GM18867 (cell line): ENCODE results near the gene DNAJB12.
"Not testable (repeated sequence)": the region's sequence is repeated elsewhere in the genome, so short reads cannot be mapped to it uniquely, and the experiment has no call there.

Experiments
- ATAC-seq: cut with Tn5 transposase; IDR thresholded peaks from one replicate; pipeline ENCODE4 v1.9.1; 2021; ENCODE audit warnings: mild to moderate bottlenecking, moderate library complexity; ENCODE audit not compliant: unreplicated experiment

The DNAJB12 gene

DNA sequence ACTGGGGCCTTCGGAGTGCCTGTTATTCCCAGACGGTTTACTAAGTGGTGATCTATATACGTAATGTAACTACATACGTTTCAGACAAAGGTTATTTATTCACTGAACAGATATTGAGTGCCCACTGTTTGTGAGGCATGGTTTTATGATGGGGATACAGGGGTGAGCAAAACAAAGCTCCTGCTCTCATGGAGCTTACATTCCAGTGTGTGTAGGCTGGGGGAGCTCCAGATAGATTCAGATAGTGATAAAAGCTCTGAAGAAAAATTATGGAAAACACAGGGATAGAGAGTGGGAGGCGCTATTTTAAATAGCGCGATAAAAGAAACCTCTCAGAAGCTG lies 466 bp upstream of the DNAJB12 start:
- ATAC-seq = no peak

DNA sequence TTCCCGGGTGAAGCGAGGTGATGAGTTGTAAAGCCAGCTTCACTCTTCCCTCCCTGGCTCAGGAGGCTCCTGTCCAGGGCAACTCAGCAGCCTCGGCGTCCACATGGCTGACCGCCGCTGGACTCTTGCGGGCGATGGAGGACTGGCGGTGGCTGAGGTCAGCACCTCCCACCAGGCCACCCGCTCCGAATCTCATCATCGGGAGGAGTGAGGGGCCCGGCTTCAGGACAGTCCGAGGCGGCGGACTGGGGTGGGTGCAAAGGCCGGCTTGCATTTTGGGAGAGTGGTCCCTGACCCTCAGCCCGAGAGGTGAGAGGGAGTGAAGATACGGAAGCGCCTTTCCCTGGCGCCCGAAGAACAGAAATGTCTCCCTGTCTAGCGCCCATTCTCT lies 759 bp downstream of the DNAJB12 start:
- peak; percentile 9 for ATAC-seq

DNA sequence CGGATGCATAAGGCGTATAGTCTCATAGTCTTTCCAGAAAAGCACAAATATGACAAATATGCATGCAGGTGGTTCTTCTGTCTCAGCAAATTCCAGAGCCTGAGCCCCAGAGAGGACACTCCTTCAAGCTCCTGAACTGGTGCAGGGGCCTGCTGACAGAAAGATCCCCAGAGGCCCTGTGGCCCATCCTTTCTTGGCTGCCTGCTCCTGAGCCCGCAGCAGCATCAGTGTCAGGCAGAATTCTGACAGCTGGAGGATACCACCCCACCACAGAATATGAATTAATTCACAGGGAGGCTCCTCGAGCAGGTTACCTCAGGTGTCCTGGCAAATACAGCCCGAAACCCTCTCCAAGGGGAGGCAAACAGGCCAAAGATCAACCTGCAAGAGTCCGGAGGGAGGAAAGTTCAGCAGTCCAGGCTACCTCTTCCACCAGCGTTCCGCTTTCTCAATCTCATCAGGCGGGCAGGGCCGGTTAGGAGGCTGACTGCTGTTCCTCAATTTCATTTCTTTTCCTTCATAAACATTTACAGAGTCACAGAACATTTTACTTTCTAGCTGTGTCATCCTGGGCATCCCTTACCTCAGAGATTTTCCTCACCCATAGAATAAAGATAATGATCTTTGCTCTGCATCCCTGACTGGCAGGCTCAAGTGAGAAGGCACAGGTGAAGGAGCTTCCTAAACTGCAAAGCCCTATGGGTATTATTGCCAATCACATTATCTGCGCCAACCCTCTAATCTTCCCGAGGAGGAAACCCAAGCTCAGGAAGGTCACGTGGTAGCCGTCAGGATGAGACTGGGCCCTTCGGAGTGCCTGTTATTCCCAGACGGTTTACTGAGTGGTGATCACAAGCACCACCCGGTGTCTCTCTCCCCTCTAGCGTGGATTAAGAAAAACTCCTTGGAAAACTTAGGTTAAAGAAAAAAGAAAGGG lies 1.4 kb downstream of the DNAJB12 start:
- no peak for ATAC-seq

DNA sequence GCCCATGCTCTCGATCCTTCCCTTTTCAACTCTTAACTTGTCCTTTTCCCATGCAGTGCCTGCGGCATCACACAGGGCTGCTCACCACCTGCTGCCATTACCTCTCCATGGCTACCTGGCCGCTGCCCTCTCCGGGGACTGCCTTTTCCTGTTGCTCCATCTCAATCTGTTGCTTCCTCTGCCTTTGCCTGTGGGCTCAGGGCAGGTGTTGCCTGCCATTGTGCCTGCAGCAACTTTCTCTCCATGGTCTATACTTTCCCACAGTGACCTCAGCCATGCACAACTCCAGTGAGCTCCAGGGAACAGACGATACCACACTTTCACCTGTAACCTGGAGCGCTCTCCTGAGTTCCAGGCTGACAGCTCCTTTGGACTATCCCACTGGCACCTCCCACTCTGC lies 3.2 kb downstream of the DNAJB12 start:
- ATAC-seq = no peak

DNA sequence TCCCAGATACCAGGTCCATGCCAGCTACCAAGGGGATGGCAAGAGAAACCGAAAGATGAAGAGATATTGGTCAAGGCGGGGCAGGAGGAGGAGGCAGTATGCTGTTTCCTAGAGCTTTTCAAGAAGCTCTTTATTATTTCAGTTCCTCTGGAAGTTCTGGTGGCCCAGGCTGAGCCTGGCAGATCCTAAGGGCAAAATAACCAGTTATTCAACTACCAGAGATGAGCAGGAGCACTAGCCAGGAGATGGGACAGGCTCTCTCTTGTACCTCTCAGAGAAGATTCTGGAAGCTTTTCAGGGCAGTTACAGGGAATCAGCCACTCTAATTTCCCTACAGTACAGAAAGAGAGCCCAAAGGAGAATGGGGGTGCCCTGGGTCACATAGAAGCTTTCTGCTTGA lies 5.3 kb downstream of the DNAJB12 start:
- ATAC-seq = no peak

DNA sequence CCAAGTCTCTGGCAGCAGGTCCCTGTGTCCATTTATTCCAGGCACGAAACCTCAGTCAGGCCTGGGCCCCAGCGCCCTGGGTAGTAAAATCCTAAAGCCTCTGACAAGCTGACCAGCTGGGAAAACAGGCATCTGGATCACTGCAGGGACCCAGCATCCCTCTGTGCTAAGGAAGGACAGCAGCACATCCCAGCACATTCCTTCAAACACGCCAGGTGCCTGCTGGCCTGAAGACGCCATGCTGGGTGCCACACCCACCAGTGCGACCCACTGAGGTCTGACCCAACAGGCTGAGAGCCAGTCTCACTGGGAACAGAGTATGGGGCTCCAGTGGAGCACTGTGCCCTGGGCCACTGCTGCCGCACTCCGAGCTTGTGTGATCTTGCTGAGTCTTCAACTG lies 6.4 kb downstream of the DNAJB12 start:
- no peak for ATAC-seq

DNA sequence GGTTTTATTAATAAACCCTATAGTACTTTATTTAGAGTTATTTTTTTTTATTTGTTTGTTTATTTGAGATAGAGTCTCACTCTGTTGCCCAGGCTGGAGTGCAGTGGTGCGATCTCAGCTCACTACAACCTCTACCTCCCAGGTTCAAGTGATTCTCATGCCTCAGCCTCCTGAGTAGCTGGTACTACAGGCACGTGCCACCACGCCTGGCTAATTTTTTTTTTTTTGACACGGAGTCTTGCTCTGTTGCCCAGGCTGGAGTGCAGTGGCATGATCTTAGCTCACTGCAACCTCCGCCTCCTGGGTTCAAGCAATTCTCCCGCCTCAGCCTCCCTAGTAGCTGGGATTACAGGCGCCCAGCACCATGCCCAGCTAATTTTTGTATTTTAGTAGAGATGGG lies 8.6 kb downstream of the DNAJB12 start:
- ATAC-seq = not testable (repeated sequence)

DNA sequence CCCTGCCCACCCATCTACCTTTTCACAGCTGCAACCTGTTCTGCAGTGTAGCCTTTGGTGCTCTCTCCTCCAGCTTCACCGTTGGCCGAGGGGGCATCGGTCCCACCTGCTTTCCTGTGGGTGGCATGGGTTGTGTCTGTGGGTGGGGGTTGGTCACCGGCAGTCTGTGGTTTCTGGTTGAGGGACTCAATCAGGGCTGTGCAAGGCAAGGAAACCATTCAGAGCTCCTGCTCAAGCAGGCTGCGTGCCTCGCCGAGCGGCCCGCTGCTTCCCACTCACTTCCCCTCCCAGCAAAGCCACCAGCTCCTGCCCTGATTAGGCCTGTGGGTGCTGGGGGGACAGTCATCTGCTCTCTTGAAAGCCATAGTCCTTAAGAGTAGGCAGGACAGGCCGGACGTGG lies 9.8 kb downstream of the DNAJB12 start:
- no peak for ATAC-seq

DNA sequence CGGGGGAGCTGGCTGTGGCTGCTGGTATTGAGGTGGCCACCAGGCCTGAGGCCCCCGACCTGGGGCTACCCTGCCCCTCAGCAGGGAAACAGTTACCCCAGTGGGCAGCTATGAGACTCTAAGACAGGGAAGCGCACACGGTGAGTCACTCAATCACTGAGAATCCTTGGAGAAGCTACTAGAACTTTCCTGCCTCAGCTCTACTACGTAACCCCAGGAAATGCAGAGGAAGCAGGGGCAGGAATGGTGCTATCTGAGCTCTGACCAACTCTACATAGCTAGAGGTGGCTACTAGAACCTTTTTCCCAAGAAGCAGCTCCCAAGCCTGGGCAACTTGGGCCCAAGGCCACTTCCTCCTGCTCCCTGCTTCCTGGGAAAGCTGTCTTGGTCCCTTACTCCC lies 11.8 kb downstream of the DNAJB12 start:
- no peak for ATAC-seq

DNA sequence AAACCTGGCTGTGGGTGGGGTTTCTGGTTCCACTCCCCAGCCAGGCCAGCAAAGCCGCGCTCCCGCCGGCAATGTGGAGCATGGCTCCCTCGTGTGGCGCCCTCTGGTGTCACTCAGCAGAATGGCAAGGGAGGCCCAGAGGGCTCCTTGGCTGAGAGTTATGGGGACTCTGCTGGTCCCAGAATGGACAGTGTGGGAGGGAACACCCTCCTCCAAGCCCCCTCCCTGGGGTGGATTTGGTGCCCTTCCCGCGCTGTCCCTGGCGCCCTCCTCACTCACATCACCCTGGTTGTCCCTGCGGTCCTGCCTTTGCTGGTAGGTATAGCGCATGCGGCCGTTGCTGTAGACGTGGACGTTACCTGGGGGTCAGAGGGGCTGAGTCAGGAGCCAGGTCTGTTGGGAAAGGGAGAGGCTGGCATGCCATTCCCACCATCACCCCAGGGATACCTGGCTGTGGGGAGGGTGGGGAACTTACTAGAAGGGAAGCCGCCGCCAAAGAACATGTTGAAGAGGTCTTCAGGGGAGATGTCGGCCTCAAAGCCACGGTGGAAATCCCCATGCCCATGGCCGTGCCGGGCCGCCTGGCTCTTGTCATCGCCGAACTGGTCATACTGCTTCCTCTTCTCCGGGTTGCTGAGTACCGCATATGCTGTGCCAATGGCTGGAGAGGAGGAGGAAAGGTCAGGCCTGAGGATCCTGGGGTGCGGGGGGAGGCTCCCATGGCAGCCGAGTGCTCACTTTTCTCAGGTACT lies 14.0 kb downstream of the DNAJB12 start:
- ATAC-seq = no peak

DNA sequence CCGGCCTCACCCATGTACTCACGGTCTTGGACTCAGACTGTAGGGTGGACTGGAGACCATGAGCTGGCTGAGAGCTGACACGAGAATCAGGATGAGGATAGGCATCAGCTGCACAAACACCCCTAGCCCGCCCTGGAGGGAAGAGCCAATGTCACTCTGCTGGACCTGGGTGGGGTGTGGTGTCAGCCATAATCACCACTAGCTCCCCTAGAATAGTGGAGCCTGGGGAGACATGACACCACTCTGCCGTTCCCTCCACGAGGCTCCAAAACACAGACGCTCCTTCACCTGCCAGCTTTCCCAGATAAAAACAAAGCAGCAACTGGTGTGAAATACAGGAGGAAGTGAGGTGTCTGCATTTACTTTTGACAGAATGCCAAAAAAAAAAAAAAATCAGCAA lies 16.5 kb downstream of the DNAJB12 start:
- no peak for ATAC-seq

DNA sequence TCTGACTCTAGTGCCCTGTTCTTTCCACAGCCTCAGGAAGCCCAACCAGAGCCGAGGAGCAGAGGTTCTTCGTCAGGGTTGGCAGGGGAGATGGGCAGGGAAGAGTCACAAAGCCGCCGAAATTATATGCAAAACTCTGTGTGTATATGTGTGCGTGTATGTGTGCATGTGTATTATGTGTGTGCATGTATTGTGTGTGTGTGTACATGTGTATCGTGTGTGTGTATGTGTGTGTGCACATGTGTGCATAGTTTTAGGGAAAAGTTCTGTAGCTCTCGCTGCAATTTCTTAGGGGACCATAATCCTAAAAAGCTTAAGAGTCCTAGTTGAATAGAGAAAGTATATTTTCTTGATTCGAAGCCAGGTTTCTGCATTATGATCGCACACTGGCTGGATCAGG lies 17.0 kb downstream of the DNAJB12 start:
- no peak for ATAC-seq

DNA sequence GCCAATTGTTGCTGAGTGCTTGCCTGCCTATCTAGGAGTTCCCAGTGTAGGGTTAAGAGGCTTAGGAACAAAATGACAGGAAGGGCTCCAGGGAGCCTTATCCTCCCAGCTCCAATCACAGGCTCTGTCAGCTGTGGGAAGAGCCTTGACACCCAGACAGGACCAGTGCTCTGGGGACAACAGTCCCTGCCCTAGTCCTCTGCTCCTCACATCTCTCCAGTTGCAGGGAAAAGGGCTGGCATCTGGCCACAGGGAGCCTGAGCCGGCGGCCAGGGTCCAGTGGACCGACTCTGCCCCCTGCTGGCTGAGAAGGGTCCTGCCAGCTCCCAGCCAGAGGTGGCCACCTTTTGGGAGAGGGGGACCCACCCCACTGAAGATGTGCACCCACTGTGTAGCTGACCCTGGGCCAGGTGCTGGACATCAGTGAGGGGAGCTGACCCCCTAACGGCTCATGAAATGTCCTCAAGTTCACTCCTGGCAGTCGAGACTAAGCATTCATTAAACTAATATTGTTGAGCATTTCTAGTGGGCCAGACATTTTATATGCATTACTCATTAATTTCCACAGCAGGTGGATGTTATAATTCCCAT lies 17.6 kb downstream of the DNAJB12 start:
- ATAC-seq = no peak

DNA sequence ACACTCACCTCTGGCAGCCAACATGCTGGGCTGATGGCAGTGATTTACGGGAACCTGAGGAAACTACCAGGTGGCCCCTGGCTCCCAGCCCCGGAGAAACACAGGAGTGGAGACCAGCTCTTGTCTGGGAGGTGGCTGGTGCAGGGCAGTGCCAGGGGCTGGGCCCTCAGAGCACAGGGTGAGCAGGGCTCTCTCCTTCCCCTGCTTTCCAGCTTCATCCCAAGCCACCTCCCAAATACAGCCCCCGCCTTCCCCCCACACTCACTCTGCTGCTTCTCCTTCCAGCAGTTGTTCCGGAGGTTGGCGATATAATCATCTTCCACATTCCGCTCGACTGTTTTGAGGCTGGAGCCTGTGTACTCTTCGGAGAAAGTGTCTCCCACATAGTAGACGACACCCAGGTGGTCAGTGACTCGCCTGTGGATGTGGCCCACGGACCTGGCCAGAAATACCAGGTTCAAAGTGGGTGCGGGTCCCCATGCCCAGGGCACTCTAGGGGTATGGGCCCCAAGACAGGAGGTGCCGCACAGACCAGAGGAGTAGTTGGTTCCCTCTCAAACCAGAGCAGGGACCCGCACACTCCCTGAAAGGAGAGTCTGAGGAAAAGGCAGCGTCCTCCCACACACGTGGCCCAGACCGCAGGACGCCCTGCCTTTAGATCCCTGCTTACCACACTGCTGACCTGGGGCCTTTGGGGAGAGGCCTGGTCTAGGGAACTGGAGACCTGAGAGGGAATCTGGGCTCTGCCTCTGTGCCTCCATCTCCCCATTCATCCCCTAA lies 18.3 kb downstream of the DNAJB12 start:
- ATAC-seq = no peak

DNA sequence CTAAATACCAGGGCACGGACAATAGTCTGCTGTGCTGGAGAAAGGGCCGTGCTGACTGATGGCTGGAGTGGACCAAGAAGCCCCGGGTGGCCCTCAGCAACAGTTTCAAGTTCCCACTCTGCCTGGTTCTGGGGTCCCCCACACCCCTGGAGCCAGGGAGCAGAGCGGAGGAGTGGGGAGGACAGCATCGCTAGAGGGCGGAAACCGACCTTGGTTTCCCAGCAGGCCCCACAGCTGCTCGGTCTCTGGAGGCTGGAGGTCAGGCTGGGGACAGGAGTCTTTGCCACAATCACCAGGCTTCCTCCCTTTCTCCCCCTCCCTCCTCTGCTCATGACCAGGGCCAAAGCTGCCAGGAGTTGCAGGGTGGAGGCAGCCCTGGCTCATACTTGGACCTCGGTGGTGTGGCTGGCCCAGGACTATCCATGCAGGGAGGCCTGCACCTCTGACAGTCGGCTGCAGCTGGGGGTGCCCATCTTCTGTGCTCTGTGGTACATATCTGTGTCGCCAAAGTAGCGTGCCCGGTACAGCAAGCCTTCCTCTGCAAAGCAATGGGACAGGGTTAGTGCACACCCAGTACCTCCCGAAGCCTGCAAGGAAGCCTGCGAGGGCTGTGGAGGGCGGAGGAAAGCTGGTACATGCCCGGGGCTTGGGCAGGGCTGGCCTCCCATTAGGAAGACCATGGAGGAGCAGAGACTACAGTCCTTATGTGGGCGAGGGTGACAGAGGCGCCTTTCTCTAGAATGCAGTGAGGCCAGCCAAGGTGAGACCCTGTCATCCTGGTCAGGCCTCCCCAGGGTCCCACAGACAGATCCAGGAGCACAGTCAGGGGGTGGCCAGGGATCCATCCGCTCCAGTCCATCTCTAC lies 19.1 kb downstream of the DNAJB12 start:
- ATAC-seq = peak; percentile 25

DNA sequence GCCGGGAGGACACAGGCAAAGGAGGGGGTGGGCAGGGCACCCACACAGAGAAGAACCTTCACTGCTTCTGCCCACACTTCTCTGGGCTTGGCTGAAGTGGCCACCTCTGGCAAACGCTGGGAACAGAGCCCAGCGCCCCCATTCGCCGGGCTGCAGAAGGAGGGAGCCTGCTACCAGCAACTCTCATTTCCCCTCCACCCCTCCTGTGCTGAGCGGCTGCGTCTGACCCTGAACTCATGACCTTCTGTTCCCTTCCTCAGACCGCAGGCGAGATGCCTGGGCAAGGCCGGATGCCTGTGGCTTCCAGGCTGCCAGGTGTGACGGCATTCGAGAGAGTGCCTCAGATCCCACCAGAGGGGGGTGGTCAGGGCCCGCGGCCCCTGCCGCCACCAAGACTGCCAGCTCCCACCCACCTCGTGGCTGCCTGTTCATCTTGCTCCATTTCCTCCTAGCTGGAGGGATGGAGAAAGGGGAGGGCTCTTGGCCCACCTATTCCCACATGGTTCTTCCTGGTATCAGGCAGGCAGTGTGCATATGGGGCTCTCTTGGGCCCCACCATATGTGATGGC lies 19.8 kb downstream of the DNAJB12 start:
- peak; percentile 57 for ATAC-seq

DNA sequence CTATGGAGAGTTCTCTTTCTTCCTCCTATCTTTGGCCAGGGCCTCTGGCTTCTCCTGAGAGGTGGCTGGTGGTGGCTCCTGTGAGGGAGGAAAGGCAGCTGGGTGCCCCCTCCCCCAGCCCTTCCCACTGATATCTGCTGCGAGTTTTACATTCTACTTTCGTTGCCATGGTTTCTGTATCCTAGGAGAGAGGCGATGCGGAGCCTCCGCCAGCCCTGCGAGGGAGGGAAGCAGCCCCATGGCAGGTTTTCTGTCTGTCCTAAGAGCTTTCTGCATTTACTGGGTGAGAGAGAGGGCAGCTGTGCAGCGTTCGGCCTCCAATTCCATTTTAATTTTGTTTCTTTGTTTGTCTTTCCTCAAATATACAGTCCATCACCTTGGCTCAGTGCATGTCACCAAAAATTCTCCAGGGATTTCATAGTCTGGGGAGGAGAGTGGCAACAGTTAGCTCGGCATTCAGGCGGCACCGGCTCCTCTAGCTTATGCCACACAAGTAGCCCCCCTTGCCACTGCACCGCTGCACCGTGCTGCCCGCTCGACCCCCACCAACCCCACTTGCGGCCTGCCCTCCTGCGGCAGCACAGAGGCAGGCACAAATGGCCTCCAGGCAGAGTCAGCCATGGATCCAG lies 20.4 kb downstream of the DNAJB12 start:
- no peak for ATAC-seq

DNA sequence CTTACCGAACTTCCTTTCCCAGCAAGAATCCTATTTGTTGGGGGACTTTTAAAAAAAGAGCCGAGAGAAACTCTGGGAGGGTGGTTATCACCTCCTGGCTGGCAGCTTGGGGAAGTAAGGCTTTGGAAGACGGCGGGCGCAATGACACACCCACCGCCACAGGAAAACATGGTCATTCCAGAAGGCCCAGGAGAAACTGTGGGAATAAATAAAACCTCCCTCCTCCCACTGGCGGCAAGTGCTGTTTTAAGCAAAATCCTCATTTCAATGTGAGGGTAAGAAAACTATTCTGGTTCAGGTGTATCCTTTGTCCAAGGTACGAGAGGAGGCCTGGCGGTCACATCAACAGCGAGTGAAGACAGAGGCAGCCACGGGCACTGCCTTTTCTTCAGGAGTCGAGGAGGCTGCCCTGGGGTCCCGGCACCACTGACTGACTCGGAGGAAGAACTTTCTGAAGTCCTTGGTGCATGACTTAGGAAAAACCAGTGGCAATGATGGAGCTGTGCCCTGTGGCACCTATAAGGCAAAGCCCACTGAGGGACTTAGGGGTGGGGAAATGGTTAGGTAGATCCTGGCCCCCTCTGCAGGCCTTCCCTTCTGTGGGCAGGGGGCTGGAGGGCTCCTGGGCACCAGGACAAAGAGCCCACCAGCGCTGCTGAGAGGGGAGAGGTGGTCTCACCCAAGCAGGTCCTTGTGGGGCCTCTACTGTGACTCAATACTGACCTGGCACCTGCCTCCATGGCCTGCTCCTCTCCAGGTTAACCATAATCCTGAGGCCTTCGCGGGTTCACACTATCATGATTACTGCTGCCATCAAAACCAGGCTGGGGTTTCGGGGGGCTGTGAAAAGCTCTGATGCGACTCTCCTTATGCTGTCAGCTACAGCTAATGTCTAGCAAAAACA lies 21.4 kb downstream of the DNAJB12 start:
- no peak for ATAC-seq
